GM23338 (cell line): ENCODE data around the gene DHX32. TPM values are rescaled to one million over a fixed set of nuclear protein-coding genes. Genes with fewer than 3 reads are reported as not detected.

ENCODE experiments used
- ATAC-seq: fragments of 200-7000 bp; cut with Tn5 transposase; 3 replicates; pipeline ENCODE4 v1.9.1; 2020
- DNase-seq: peaks from one replicate; pipeline ENCODE4 v3.0.0-alpha.2; 2015; ENCODE audit warnings: low spot score
- H2AFZ ChIP-seq: fragments of 200-600 bp; sonication (generic); 2 replicates; pipeline ENCODE4 v1.8.0; 2016; ENCODE audit warnings: antibody characterized with exemption, mild to moderate bottlenecking, moderate library complexity
- H3F3A ChIP-seq: fragments of 200-600 bp; sonication (generic); replicated peaks from 2 replicates; pipeline ENCODE4 v1.8.0; 2017; ENCODE audit warnings: antibody characterized with exemption, mixed run types, low read depth
- H3K27ac ChIP-seq: fragments of 200-600 bp; sonication (generic); 2 replicates; pipeline ENCODE4 v1.6.1; 2016; ENCODE audit warnings: low read depth
- H3K27me3 ChIP-seq: fragments of 200-600 bp; sonication (generic); 2 replicates; pipeline ENCODE4 v1.8.0; 2016; ENCODE audit warnings: mild to moderate bottlenecking, mixed run types, moderate library complexity; ENCODE audit not compliant: insufficient read depth
- H3K36me3 ChIP-seq: fragments of 200-600 bp; sonication (generic); 2 replicates; pipeline ENCODE4 v1.8.0; 2016; ENCODE audit warnings: mild to moderate bottlenecking; ENCODE audit not compliant: insufficient read depth
- H3K4me1 ChIP-seq: fragments of 200-600 bp; sonication (generic); 2 replicates; pipeline ENCODE4 v1.8.0; 2016; ENCODE audit warnings: mild to moderate bottlenecking, moderate library complexity; ENCODE audit not compliant: insufficient read depth
- H3K4me2 ChIP-seq: fragments of 200-600 bp; sonication (generic); 2 replicates; pipeline ENCODE4 v1.7.1; 2017; ENCODE audit warnings: mixed run types
- H3K4me3 ChIP-seq: fragments of 200-600 bp; sonication (generic); 2 replicates; pipeline ENCODE4 v1.6.1; 2016; ENCODE audit warnings: mixed run types
- H3K79me2 ChIP-seq: fragments of 200-600 bp; sonication (generic); replicated peaks from 2 replicates; pipeline ENCODE4 v1.8.0; 2017; ENCODE audit warnings: mild to moderate bottlenecking; ENCODE audit not compliant: insufficient read depth
- H3K9me2 ChIP-seq: fragments of 200-600 bp; sonication (generic); 2 replicates; pipeline ENCODE4 v1.8.0; 2017; ENCODE audit not compliant: insufficient read depth
- H4K20me1 ChIP-seq: fragments of 200-600 bp; sonication (generic); replicated peaks from 2 replicates; pipeline ENCODE4 v1.8.0; 2017; ENCODE audit warnings: mild to moderate bottlenecking; ENCODE audit not compliant: insufficient read depth
- H3K27ac Mint-ChIP-seq: 2 replicates; pipeline ENCODE4 v1.8.0; 2020; ENCODE audit warnings: inconsistent platforms, mild to moderate bottlenecking, moderate library complexity, mixed read lengths
- H3K27me3 Mint-ChIP-seq: 3 replicates; pipeline ENCODE4 v1.8.0; 2022; ENCODE audit warnings: low read depth, mild to moderate bottlenecking, moderate library complexity, mixed read lengths, inconsistent platforms; ENCODE audit not compliant: insufficient read depth, poor library complexity
- H3K36me3 Mint-ChIP-seq: 3 replicates; pipeline ENCODE4 v1.8.0; 2021; ENCODE audit warnings: low read depth, mild to moderate bottlenecking, inconsistent platforms, moderate library complexity, mixed read lengths
- H3K4me1 Mint-ChIP-seq: 3 replicates; pipeline ENCODE4 v1.8.0; 2020; ENCODE audit warnings: mild to moderate bottlenecking, inconsistent platforms, mixed read lengths
- H3K4me3 Mint-ChIP-seq: 3 replicates; pipeline ENCODE4 v1.8.0; 2021; ENCODE audit warnings: moderate library complexity, mild to moderate bottlenecking, inconsistent platforms, mixed read lengths
- H3K9me3 Mint-ChIP-seq: 3 replicates; pipeline ENCODE4 v1.8.0; 2020; ENCODE audit warnings: moderate library complexity, mild to moderate bottlenecking, inconsistent platforms, mixed read lengths
- EZH2 ChIP-seq: fragments of 200-600 bp; sonication (generic); IDR thresholded peaks from one replicate; pipeline ENCODE4 v1.8.0; 2017; ENCODE audit warnings: antibody characterized with exemption, mild to moderate bottlenecking, low read depth; ENCODE audit not compliant: unreplicated experiment
- EZH2phosphoT487 ChIP-seq: fragments of 200-600 bp; sonication (generic); IDR thresholded peaks from one replicate; pipeline ENCODE4 v1.8.1; 2018; ENCODE audit warnings: antibody characterized with exemption; ENCODE audit not compliant: unreplicated experiment
- JUNB ChIP-seq: IDR thresholded peaks from one replicate; pipeline ENCODE4 v1.6.1; 2016; ENCODE audit warnings: antibody characterized with exemption; ENCODE audit not compliant: unreplicated experiment
- NANOG ChIP-seq: IDR thresholded peaks from 2 replicates; pipeline ENCODE4 v1.6.1; 2016; ENCODE audit warnings: antibody characterized with exemption, borderline replicate concordance
- POLR2AphosphoS5 ChIP-seq: IDR thresholded peaks from 2 replicates; pipeline ENCODE4 v1.6.1; 2016; ENCODE audit warnings: antibody characterized with exemption, low read depth
- ZNF114 ChIP-seq: fragments of 250-450 bp; sonication (Bioruptor Pico); IDR thresholded peaks from 2 replicates; pipeline ENCODE4 v1.5.0; 2020; ENCODE audit warnings: mild to moderate bottlenecking, moderate library complexity
- ZNF331 ChIP-seq: fragments of 250-450 bp; sonication (Bioruptor Pico); IDR thresholded peaks from 2 replicates; pipeline ENCODE4 v1.5.0; 2020; ENCODE audit warnings: low read depth, mild to moderate bottlenecking, moderate library complexity
- polyA plus RNA-seq: library from polyadenylated mRNA; unstranded; fragments of >200 nt; fragmentation: Nextera tagmentation; extraction: Ambion mirVana; gene quantifications from 2 replicates; pipeline ENCODE4 v1.2.1, GENCODE V29; 2016
- total RNA-seq: library from RNA; depleted of rRNA; stranded (reverse); fragments of >200 nt; shearing (Covaris generic); gene quantifications from 2 replicates; pipeline ENCODE4 v1.2.3, GENCODE V29; 2014
- TF ChIP-seq, protein P1 (sequence below): fragments of 250-450 bp; sonication (Bioruptor Pico); IDR thresholded peaks from 2 replicates; pipeline ENCODE4 v1.5.0; 2020; ENCODE audit warnings: mild to moderate bottlenecking, moderate library complexity
- TF ChIP-seq, protein P2 (sequence below), 2 experiments: fragments of 200-600 bp in 1 of 2; sonication (generic) in 1 of 2; conservative IDR thresholded peaks; 2 replicates each; pipeline versions ENCODE4 v1.5.1 to v1.6.1; 2016 to 2017; ENCODE audit warnings: antibody characterized with exemption in 2 of 2, low read depth in 2 of 2, mild to moderate bottlenecking in 2 of 2, moderate library complexity in 1 of 2
- TF ChIP-seq, protein P3 (sequence below): IDR thresholded peaks from one replicate; pipeline ENCODE4 v1.6.1; 2018; ENCODE audit warnings: antibody characterized with exemption; ENCODE audit not compliant: unreplicated experiment

The DHX32 gene
- total and polyA plus RNA-seq, 2 experiments from 2014 or later: 9.5 to 21.6 TPM

DNA sequence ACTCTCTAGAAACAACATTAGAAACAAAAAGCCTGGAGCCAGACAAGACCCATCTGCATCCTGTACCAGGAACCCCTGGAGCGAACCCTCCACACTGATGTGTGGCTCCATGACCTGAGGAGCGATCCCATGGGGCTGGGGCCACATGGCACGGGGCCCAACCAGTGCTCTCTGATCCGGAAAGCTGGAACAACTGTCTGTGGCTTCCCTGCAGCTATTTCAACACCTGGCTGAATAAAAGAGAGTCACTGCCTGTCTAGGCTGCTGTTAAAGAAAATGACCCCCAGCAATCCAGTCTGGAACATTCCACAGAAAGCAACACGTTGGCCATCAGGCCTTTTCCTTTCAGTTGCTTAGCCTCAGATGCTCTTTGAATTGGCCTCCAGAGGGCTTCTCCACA lies 79.0 kb downstream of the DHX32 start (continued):
- TF ChIP-seq, protein P1, sequence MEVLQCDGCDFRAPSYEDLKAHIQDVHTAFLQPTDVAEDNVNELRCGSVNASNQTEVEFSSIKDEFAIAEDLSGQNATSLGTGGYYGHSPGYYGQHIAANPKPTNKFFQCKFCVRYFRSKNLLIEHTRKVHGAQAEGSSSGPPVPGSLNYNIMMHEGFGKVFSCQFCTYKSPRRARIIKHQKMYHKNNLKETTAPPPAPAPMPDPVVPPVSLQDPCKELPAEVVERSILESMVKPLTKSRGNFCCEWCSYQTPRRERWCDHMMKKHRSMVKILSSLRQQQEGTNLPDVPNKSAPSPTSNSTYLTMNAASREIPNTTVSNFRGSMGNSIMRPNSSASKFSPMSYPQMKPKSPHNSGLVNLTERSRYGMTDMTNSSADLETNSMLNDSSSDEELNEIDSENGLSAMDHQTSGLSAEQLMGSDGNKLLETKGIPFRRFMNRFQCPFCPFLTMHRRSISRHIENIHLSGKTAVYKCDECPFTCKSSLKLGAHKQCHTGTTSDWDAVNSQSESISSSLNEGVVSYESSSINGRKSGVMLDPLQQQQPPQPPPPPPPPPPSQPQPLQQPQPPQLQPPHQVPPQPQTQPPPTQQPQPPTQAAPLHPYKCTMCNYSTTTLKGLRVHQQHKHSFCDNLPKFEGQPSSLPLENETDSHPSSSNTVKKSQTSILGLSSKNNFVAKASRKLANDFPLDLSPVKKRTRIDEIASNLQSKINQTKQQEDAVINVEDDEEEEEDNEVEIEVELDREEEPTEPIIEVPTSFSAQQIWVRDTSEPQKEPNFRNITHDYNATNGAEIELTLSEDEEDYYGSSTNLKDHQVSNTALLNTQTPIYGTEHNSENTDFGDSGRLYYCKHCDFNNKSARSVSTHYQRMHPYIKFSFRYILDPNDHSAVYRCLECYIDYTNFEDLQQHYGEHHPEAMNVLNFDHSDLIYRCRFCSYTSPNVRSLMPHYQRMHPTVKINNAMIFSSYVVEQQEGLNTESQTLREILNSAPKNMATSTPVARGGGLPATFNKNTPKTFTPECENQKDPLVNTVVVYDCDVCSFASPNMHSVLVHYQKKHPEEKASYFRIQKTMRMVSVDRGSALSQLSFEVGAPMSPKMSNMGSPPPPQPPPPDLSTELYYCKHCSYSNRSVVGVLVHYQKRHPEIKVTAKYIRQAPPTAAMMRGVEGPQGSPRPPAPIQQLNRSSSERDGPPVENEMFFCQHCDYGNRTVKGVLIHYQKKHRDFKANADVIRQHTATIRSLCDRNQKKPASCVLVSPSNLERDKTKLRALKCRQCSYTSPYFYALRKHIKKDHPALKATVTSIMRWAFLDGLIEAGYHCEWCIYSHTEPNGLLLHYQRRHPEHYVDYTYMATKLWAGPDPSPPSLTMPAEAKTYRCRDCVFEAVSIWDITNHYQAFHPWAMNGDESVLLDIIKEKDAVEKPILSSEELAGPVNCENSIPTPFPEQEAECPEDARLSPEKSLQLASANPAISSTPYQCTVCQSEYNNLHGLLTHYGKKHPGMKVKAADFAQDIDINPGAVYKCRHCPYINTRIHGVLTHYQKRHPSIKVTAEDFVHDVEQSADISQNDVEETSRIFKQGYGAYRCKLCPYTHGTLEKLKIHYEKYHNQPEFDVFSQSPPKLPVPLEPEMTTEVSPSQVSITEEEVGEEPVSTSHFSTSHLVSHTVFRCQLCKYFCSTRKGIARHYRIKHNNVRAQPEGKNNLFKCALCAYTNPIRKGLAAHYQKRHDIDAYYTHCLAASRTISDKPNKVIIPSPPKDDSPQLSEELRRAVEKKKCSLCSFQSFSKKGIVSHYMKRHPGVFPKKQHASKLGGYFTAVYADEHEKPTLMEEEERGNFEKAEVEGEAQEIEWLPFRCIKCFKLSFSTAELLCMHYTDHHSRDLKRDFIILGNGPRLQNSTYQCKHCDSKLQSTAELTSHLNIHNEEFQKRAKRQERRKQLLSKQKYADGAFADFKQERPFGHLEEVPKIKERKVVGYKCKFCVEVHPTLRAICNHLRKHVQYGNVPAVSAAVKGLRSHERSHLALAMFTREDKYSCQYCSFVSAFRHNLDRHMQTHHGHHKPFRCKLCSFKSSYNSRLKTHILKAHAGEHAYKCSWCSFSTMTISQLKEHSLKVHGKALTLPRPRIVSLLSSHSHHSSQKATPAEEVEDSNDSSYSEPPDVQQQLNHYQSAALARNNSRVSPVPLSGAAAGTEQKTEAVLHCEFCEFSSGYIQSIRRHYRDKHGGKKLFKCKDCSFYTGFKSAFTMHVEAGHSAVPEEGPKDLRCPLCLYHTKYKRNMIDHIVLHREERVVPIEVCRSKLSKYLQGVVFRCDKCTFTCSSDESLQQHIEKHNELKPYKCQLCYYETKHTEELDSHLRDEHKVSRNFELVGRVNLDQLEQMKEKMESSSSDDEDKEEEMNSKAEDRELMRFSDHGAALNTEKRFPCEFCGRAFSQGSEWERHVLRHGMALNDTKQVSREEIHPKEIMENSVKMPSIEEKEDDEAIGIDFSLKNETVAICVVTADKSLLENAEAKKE (CRISPR knock-in tag): no peak

DNA sequence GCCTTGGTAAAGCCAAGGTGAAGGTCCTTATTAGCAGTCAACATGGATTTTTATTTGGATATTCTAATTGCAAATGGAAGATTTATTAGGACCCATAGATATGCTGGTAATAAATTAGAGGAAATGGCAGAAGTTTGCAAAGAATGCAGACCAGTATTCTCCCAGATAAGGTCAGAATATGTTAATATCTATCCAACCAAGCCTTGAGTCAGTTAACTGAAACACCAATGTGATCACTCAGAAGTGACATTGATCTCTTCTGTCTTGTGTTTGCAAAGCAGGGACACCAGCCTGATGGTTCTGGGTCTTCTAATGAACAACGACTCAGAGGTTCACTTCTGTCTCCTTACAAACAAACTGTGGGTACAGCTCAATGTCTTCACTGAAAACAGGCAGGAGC lies 79.5 kb downstream of the DHX32 start:
- Histone ChIP-seq H3K9me2 (peaks cover 8% of the 10 kb centered on the region; the same call in 1 of the 2 replicates), H3K4me1 (no peaks in the 10 kb centered on the region), H3K36me3 (no peaks in the 10 kb centered on the region), H3F3A (no peaks in the 10 kb centered on the region), H2AFZ (no peak overlapping the region), H3K27me3 (no peaks in the 10 kb centered on the region), H3K79me2 (no peaks in the 10 kb centered on the region), H3K4me3 (no peak overlapping the region), H3K27ac (no peak overlapping the region), H3K4me2 (no peak overlapping the region), H4K20me1 (no peaks in the 10 kb centered on the region; the same call in 1 of the 2 replicates)
- Mint-ChIP-seq H3K9me3 (no peaks in the 10 kb centered on the region), H3K4me3 (no peak overlapping the region), H3K4me1 (peaks cover 8% of the 10 kb centered on the region), H3K36me3 (peaks cover 44% of the 10 kb centered on the region), H3K27me3 (peaks cover 5% of the 10 kb centered on the region), H3K27ac (no peak overlapping the region)
- ATAC-seq (no peak), DNase-seq (no peak)
- TF ChIP-seq EZH2 (no peak), EZH2phosphoT487 (no peak), ZNF331 (CRISPR knock-in tag) (no peak), JUNB (no peak), NANOG (no peak), ZNF114 (no peak), POLR2AphosphoS5 (no peak)
- TF ChIP-seq, protein P2, sequence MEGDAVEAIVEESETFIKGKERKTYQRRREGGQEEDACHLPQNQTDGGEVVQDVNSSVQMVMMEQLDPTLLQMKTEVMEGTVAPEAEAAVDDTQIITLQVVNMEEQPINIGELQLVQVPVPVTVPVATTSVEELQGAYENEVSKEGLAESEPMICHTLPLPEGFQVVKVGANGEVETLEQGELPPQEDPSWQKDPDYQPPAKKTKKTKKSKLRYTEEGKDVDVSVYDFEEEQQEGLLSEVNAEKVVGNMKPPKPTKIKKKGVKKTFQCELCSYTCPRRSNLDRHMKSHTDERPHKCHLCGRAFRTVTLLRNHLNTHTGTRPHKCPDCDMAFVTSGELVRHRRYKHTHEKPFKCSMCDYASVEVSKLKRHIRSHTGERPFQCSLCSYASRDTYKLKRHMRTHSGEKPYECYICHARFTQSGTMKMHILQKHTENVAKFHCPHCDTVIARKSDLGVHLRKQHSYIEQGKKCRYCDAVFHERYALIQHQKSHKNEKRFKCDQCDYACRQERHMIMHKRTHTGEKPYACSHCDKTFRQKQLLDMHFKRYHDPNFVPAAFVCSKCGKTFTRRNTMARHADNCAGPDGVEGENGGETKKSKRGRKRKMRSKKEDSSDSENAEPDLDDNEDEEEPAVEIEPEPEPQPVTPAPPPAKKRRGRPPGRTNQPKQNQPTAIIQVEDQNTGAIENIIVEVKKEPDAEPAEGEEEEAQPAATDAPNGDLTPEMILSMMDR (conservative IDR thresholded peaks at IDR 0.05; ENCODE audit: low read depth in 2 of 2): no peak
- TF ChIP-seq, protein P3, sequence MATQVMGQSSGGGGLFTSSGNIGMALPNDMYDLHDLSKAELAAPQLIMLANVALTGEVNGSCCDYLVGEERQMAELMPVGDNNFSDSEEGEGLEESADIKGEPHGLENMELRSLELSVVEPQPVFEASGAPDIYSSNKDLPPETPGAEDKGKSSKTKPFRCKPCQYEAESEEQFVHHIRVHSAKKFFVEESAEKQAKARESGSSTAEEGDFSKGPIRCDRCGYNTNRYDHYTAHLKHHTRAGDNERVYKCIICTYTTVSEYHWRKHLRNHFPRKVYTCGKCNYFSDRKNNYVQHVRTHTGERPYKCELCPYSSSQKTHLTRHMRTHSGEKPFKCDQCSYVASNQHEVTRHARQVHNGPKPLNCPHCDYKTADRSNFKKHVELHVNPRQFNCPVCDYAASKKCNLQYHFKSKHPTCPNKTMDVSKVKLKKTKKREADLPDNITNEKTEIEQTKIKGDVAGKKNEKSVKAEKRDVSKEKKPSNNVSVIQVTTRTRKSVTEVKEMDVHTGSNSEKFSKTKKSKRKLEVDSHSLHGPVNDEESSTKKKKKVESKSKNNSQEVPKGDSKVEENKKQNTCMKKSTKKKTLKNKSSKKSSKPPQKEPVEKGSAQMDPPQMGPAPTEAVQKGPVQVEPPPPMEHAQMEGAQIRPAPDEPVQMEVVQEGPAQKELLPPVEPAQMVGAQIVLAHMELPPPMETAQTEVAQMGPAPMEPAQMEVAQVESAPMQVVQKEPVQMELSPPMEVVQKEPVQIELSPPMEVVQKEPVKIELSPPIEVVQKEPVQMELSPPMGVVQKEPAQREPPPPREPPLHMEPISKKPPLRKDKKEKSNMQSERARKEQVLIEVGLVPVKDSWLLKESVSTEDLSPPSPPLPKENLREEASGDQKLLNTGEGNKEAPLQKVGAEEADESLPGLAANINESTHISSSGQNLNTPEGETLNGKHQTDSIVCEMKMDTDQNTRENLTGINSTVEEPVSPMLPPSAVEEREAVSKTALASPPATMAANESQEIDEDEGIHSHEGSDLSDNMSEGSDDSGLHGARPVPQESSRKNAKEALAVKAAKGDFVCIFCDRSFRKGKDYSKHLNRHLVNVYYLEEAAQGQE: no peak
